Limb (tissue), 2 donors: ENCODE data around the gene STX17.
"Not testable (repeated sequence)": the region's sequence is repeated elsewhere in the genome, so short reads cannot be mapped to it uniquely, and the experiment has no call there.

Experiments
- DNase-seq, 2 donors: peaks; one replicate each; pipeline ENCODE4 v3.0.0-alpha.2; 2016; ENCODE audit errors: extremely low spot score in 2 of 2

The STX17 gene

GRCh38 chr9:99906403-99907207, at the start of gene STX17:
Gene STX17, plus strand, starts transcription at chr9:99906654. Its CDS starts 8,586 bp downstream, at chr9:99915240.
- peak; percentile 51 to 93 for DNase-seq

- not testable (repeated sequence) for DNase-seq
These were observed 48.9 kb upstream of the STX17 start for GRCh38 chr9:99857576-99857975.

- no peak for DNase-seq
These were observed 48.4 kb upstream of the STX17 start for GRCh38 chr9:99858087-99858486.

GRCh38 chr9:99859243-99859980, 47.0 kb upstream of the STX17 start:
- no peak for DNase-seq

- no peak for DNase-seq
These were observed 46.2 kb upstream of the STX17 start for GRCh38 chr9:99860266-99860665.

GRCh38 chr9:99863955-99864354, 42.5 kb upstream of the STX17 start:
- no peak for DNase-seq

GRCh38 chr9:99866398-99866797, 40.1 kb upstream of the STX17 start:
- DNase-seq, result no peak

GRCh38 chr9:99867536-99867935, 38.9 kb upstream of the STX17 start:
- no peak for DNase-seq

GRCh38 chr9:99867968-99868367, 38.5 kb upstream of the STX17 start:
- no peak for DNase-seq

GRCh38 chr9:99868845-99869244, 37.6 kb upstream of the STX17 start:
- no peak for DNase-seq

GRCh38 chr9:99870126-99870525, 36.3 kb upstream of the STX17 start:
- no peak for DNase-seq

GRCh38 chr9:99873531-99873930, 32.9 kb upstream of the STX17 start:
- no peak for DNase-seq

GRCh38 chr9:99873943-99874584, 32.4 kb upstream of the STX17 start:
- no peak for DNase-seq

- no peak for DNase-seq
These were observed 30.3 kb upstream of the STX17 start for GRCh38 chr9:99876190-99876589.

GRCh38 chr9:99878651-99879050, 27.8 kb upstream of the STX17 start:
- no peak for DNase-seq

- DNase-seq, result no peak
These were observed 24.7 kb upstream of the STX17 start for GRCh38 chr9:99881769-99882168.

- DNase-seq, result no peak
These were observed 20.7 kb upstream of the STX17 start for GRCh38 chr9:99885747-99886146.

GRCh38 chr9:99889120-99889519, 17.3 kb upstream of the STX17 start:
- no peak for DNase-seq

GRCh38 chr9:99894826-99895225, 11.6 kb upstream of the STX17 start:
- no peak for DNase-seq

- DNase-seq, result no peak
These were observed 10.9 kb upstream of the STX17 start for GRCh38 chr9:99895510-99895909.

- no peak for DNase-seq
These were observed 10.3 kb upstream of the STX17 start for GRCh38 chr9:99896119-99896518.

- DNase-seq, result no peak
These were observed 3.1 kb upstream of the STX17 start for GRCh38 chr9:99903393-99903792.
